ENCODE results near the gene HELZ.
"Not testable (repeated sequence)": the region's sequence is repeated elsewhere in the genome, so short reads cannot be mapped to it uniquely, and the experiment has no call there.

Gene HELZ

GRCh38 chr17:67245073-67245693 is at the start of gene HELZ:
TSS of gene HELZ (minus strand) at chr17:67245196. CDS start at chr17:67218804, 26,392 bp downstream.
- FAIRE-seq, result no peak
- peak; percentile 66 for DNase-seq (ENCODE audit: low spot score)

GRCh38 chr17:67293251-67294203 is 48.5 kb upstream of the HELZ start:
- FAIRE-seq (no peak), DNase-seq (ENCODE audit: low spot score) (peak; percentile 44)

- no peak for FAIRE-seq
- DNase-seq (ENCODE audit: low spot score), result no peak
Observed at GRCh38 chr17:67290711-67291291, 45.8 kb upstream of the HELZ start.

- no peak for DNase-seq (ENCODE audit: low spot score)
- no peak for FAIRE-seq
Observed at GRCh38 chr17:67290244-67290643, 45.2 kb upstream of the HELZ start.

- no peak for DNase-seq (ENCODE audit: low spot score)
- FAIRE-seq, result no peak
Observed at GRCh38 chr17:67289181-67289876, 44.3 kb upstream of the HELZ start.

- not testable (repeated sequence) for FAIRE-seq
Observed at GRCh38 chr17:67286826-67287225, 41.8 kb upstream of the HELZ start.

GRCh38 chr17:67285360-67285759 is 40.4 kb upstream of the HELZ start:
- DNase-seq (ENCODE audit: low spot score) (no peak), FAIRE-seq (no peak)

More at GRCh38 chr17:67286826-67287225, 41.8 kb upstream of the HELZ start:
- DNase-seq (ENCODE audit: low spot score), result not testable (repeated sequence)

GRCh38 chr17:67283731-67284516 is 38.9 kb upstream of the HELZ start:
- DNase-seq (ENCODE audit: low spot score) (no peak), FAIRE-seq (no peak)

- no peak for FAIRE-seq
- DNase-seq (ENCODE audit: low spot score), result no peak
Observed at GRCh38 chr17:67281743-67282142, 36.7 kb upstream of the HELZ start.

- FAIRE-seq, result no peak
Observed at GRCh38 chr17:67281053-67281452, 36.1 kb upstream of the HELZ start.

GRCh38 chr17:67280279-67280678 is 35.3 kb upstream of the HELZ start:
- DNase-seq (ENCODE audit: low spot score) (no peak), FAIRE-seq (no peak)

More at GRCh38 chr17:67281053-67281452, 36.1 kb upstream of the HELZ start:
- no peak for DNase-seq (ENCODE audit: low spot score)

GRCh38 chr17:67279115-67279514 is 34.1 kb upstream of the HELZ start:
- FAIRE-seq (no peak), DNase-seq (ENCODE audit: low spot score) (no peak)

GRCh38 chr17:67278363-67278762 is 33.4 kb upstream of the HELZ start:
- DNase-seq (ENCODE audit: low spot score) (no peak), FAIRE-seq (no peak)

- DNase-seq (ENCODE audit: low spot score) (no peak), FAIRE-seq (no peak)
Observed at GRCh38 chr17:67276075-67276474, 31.1 kb upstream of the HELZ start.

- no peak for DNase-seq (ENCODE audit: low spot score)
- FAIRE-seq, result no peak
Observed at GRCh38 chr17:67274466-67274865, 29.5 kb upstream of the HELZ start.

GRCh38 chr17:67273900-67274299 is 28.9 kb upstream of the HELZ start:
- no peak for DNase-seq (ENCODE audit: low spot score)
- FAIRE-seq, result no peak

GRCh38 chr17:67272312-67273047 is 27.5 kb upstream of the HELZ start:
- no peak for DNase-seq (ENCODE audit: low spot score)
- no peak for FAIRE-seq

GRCh38 chr17:67271187-67271586 is 26.2 kb upstream of the HELZ start:
- FAIRE-seq; DNase-seq (ENCODE audit: low spot score): not testable (repeated sequence)

- FAIRE-seq (no peak), DNase-seq (ENCODE audit: low spot score) (no peak)
Observed at GRCh38 chr17:67270416-67270815, 25.4 kb upstream of the HELZ start.

GRCh38 chr17:67266496-67266895 is 21.5 kb upstream of the HELZ start:
- no peak for DNase-seq (ENCODE audit: low spot score)
- no peak for FAIRE-seq
